Smooth muscle cell (in vitro differentiated cells): ENCODE results near the gene ITGAE. TPM values are rescaled to one million over a fixed set of nuclear protein-coding genes. Genes with fewer than 3 reads are reported as not detected.

Experiments used
- DNase-seq: peaks from one replicate; lab custom pipeline; 2025; ENCODE audit not compliant: unreplicated experiment; lab: John Stamatoyannopoulos, UW
- H2AFZ ChIP-seq: fragments of 200-600 bp; sonication (generic); 2 replicates; pipeline ENCODE4 v1.6.0; 2016; ENCODE audit warnings: antibody characterized with exemption, low read depth, mild to moderate bottlenecking
- H3F3A ChIP-seq: fragments of 200-600 bp; sonication (generic); 2 replicates; pipeline ENCODE4 v1.6.0; 2017; ENCODE audit warnings: antibody characterized with exemption, low read depth
- H3K27ac ChIP-seq: fragments of 200-600 bp; sonication (generic); 2 replicates; pipeline ENCODE4 v1.5.1; 2016; ENCODE audit warnings: low read depth, mild to moderate bottlenecking
- H3K27me3 ChIP-seq: fragments of 200-600 bp; sonication (generic); 2 replicates; pipeline ENCODE4 v1.6.1; 2016; ENCODE audit warnings: low read depth, mild to moderate bottlenecking
- H3K36me3 ChIP-seq: fragments of 200-600 bp; sonication (generic); 2 replicates; pipeline ENCODE4 v1.5.1; 2016; ENCODE audit warnings: low read depth
- H3K4me1 ChIP-seq: fragments of 200-600 bp; sonication (generic); 2 replicates; pipeline ENCODE4 v1.5.1; 2016; ENCODE audit warnings: low read depth
- H3K4me2 ChIP-seq: fragments of 200-600 bp; sonication (generic); 2 replicates; pipeline ENCODE4 v1.6.0; 2016; ENCODE audit warnings: mild to moderate bottlenecking
- H3K4me3 ChIP-seq: fragments of 200-600 bp; sonication (generic); 2 replicates; pipeline ENCODE4 v1.5.1; 2016; ENCODE audit warnings: mild to moderate bottlenecking
- H3K79me2 ChIP-seq: fragments of 200-600 bp; sonication (generic); 2 replicates; pipeline ENCODE4 v1.6.0; 2016; ENCODE audit warnings: low read depth, mild to moderate bottlenecking
- H3K9ac ChIP-seq: fragments of 200-600 bp; sonication (generic); 2 replicates; pipeline ENCODE4 v1.6.0; 2016; ENCODE audit warnings: low read depth
- H3K9me3 ChIP-seq: fragments of 200-600 bp; sonication (generic); replicated peaks from 2 replicates; pipeline ENCODE4 v1.5.1; 2016; ENCODE audit warnings: low read depth
- H4K20me1 ChIP-seq: fragments of 200-600 bp; sonication (generic); 2 replicates; pipeline ENCODE4 v1.6.0; 2016; ENCODE audit warnings: low read depth
- CTCF ChIP-seq: fragments of 200-600 bp; sonication (generic); IDR thresholded peaks from 2 replicates; pipeline ENCODE4 v1.5.1; 2017; ENCODE audit warnings: borderline replicate concordance, mild to moderate bottlenecking, antibody characterized with exemption; ENCODE audit not compliant: insufficient read depth, poor library complexity, severe bottlenecking
- WGBS: methylation state at CpG from one replicate; pipeline ENCODE4 v1.1.7; 2016; ENCODE audit warnings: low lambda C conversion rate; 5-methylcytosine and 5-hydroxymethylcytosine counted together
- polyA plus RNA-seq: library from polyadenylated mRNA; unstranded; fragments of >200 nt; fragmentation: Nextera tagmentation; extraction: Ambion mirVana; gene quantifications from 2 replicates; pipeline ENCODE4 v1.2.1, GENCODE V29; 2016
- total RNA-seq: library from RNA; depleted of rRNA; stranded (reverse); fragments of >200 nt; gene quantifications from 2 replicates; pipeline ENCODE4 v1.2.3, GENCODE V29; 2014

ITGAE gene
- total and polyA plus RNA-seq, 2 experiments from 2014 or later, result 43.8 to 66.7 TPM

GRCh38 chr17:3693829-3694231 lies 107.2 kb downstream of the ITGAE start:
- peaks cover 58% of the 10 kb centered on the region for H3K27me3 ChIP-seq
- H3K4me3 ChIP-seq, result no peak overlapping the region
- WGBS, result 92% methylated on average over 9 of the region's 9 CpGs

GRCh38 chr17:3693141-3693540 lies 107.8 kb downstream of the ITGAE start:
- Histone ChIP-seq H3K9me3 (no peaks in the 10 kb centered on the region), H3K4me2 (no peak overlapping the region), H2AFZ (no peak overlapping the region), H3K79me2 (no peaks in the 10 kb centered on the region), H3F3A (no peaks in the 10 kb centered on the region), H3K27ac (no peak overlapping the region), H3K4me3 (no peak overlapping the region), H3K4me1 (no peaks in the 10 kb centered on the region), H3K36me3 (no peaks in the 10 kb centered on the region), H3K27me3 (peaks cover 54% of the 10 kb centered on the region), H4K20me1 (no peaks in the 10 kb centered on the region), H3K9ac (no peak overlapping the region)
- DNase-seq, result no peak
- no peak for TF ChIP-seq CTCF
- 85% methylated on average over 4 of the region's 4 CpGs for WGBS

More at GRCh38 chr17:3693829-3694231, 107.2 kb downstream of the ITGAE start:
- no peak overlapping the region for H3K27ac ChIP-seq
- no peaks in the 10 kb centered on the region for H3K36me3 ChIP-seq
- no peak overlapping the region for H3K4me2 ChIP-seq
- H4K20me1 ChIP-seq, result no peaks in the 10 kb centered on the region
- H2AFZ ChIP-seq, result no peak overlapping the region
- H3F3A ChIP-seq, result no peaks in the 10 kb centered on the region
- no peak for DNase-seq
- no peak for TF ChIP-seq CTCF
- no peaks in the 10 kb centered on the region for H3K79me2 ChIP-seq
- no peaks in the 10 kb centered on the region for H3K9me3 ChIP-seq
- no peaks in the 10 kb centered on the region for H3K4me1 ChIP-seq
- H3K9ac ChIP-seq, result no peak overlapping the region

GRCh38 chr17:3692346-3692745 lies 108.6 kb downstream of the ITGAE start:
- Histone ChIP-seq H4K20me1 (no peaks in the 10 kb centered on the region), H3F3A (no peaks in the 10 kb centered on the region), H3K4me2 (no peak overlapping the region), H3K36me3 (no peaks in the 10 kb centered on the region), H3K4me3 (no peak overlapping the region), H2AFZ (no peak overlapping the region), H3K27me3 (peaks cover 46% of the 10 kb centered on the region), H3K9ac (no peak overlapping the region), H3K4me1 (no peaks in the 10 kb centered on the region), H3K27ac (no peak overlapping the region), H3K79me2 (no peaks in the 10 kb centered on the region), H3K9me3 (no peaks in the 10 kb centered on the region)
- DNase-seq, result no peak
- TF ChIP-seq CTCF, result no peak
- 84% methylated on average over 9 of the region's 9 CpGs for whole genome bisulfite sequencing

GRCh38 chr17:3691617-3692067 lies 109.3 kb downstream of the ITGAE start:
- Histone ChIP-seq H3K27me3 (peaks cover 39% of the 10 kb centered on the region), H3K27ac (no peak overlapping the region), H3K79me2 (no peaks in the 10 kb centered on the region), H3K9ac (no peak overlapping the region), H3K36me3 (no peaks in the 10 kb centered on the region), H3K4me2 (no peak overlapping the region), H4K20me1 (no peaks in the 10 kb centered on the region), H3F3A (no peaks in the 10 kb centered on the region), H3K4me1 (no peaks in the 10 kb centered on the region), H2AFZ (no peak overlapping the region), H3K4me3 (no peak overlapping the region), H3K9me3 (no peaks in the 10 kb centered on the region)
- TF ChIP-seq CTCF, result no peak
- 89% methylated on average over 16 of the region's 16 CpGs for WGBS
- DNase-seq, result no peak
